Retinal pigment epithelial cell (primary cell): Measurements from ENCODE around the gene SDHAF3.
"Not testable (repeated sequence)": the region's sequence is repeated elsewhere in the genome, so short reads cannot be mapped to it uniquely, and the experiment has no call there.

Experiments
- DNase-seq: peaks from one replicate; pipeline ENCODE4 v3.0.0-alpha.2; 2010; ENCODE audit warnings: low read depth
- H3K4me3 ChIP-seq: 2 replicates; pipeline ENCODE4 v1.5.1; 2011; ENCODE audit warnings: mild to moderate bottlenecking, low read length, control low read depth, moderate library complexity
- CTCF ChIP-seq: conservative IDR thresholded peaks from 2 replicates; pipeline ENCODE4 v1.5.1; 2011; ENCODE audit warnings: low read depth, low read length, control low read depth, inconsistent platforms

The SDHAF3 gene

GRCh38 chr7:97116308-97116707, 1.2 kb upstream of the SDHAF3 start:
- TF ChIP-seq CTCF: no peak
- H3K4me3 ChIP-seq: no peak overlapping the region
- DNase-seq: no peak

GRCh38 chr7:97117035-97117371, 495 bp upstream of the SDHAF3 start:
- no peak for TF ChIP-seq CTCF
- H3K4me3 ChIP-seq: peak overlapping the region; percentile 83
- DNase-seq: no peak

GRCh38 chr7:97118306-97118917, 914 bp downstream of the SDHAF3 start:
- DNase-seq: no peak
- peak overlapping the region; percentile 83 for H3K4me3 ChIP-seq
- no peak for TF ChIP-seq CTCF

GRCh38 chr7:97119747-97120146, 2.2 kb downstream of the SDHAF3 start:
- DNase-seq: no peak
- H3K4me3 ChIP-seq: no peak overlapping the region
- no peak for TF ChIP-seq CTCF

- TF ChIP-seq CTCF: no peak
- no peak for DNase-seq
- no peak overlapping the region for H3K4me3 ChIP-seq
Observed at GRCh38 chr7:97120713-97121457, 3.4 kb downstream of the SDHAF3 start.

GRCh38 chr7:97123115-97123514, 5.6 kb downstream of the SDHAF3 start:
- H3K4me3 ChIP-seq, DNase-seq: not testable (repeated sequence)

- no peak for TF ChIP-seq CTCF
- H3K4me3 ChIP-seq: no peak overlapping the region
- no peak for DNase-seq
Observed at GRCh38 chr7:97126483-97127171, 9.1 kb downstream of the SDHAF3 start.
